Activated gamma-delta T cell treated with Interleukin-2 at 50 U/mL for 16 hours (primary cell): ENCODE data around the gene ITGB6.

Experiments
- DNase-seq: peaks from one replicate; pipeline ENCODE4 v3.0.0-alpha.2; 2020

The ITGB6 gene

GRCh38 chr2:160076914-160077313 is 123.2 kb downstream of the ITGB6 start:
- DNase-seq, result no peak

- no peak for DNase-seq
These were observed 123.8 kb downstream of the ITGB6 start for GRCh38 chr2:160076241-160076640.

GRCh38 chr2:160075171-160075570 is 124.9 kb downstream of the ITGB6 start:
- DNase-seq, result no peak

- DNase-seq, result no peak
These were observed 126.7 kb downstream of the ITGB6 start for GRCh38 chr2:160073284-160073888.

- DNase-seq, result no peak
These were observed 131.2 kb downstream of the ITGB6 start for GRCh38 chr2:160068906-160069305.

- DNase-seq, result no peak
These were observed 135.2 kb downstream of the ITGB6 start for GRCh38 chr2:160064916-160065315.

GRCh38 chr2:160063879-160064612 is 136.0 kb downstream of the ITGB6 start:
- DNase-seq, result no peak

- DNase-seq, result no peak
These were observed 136.8 kb downstream of the ITGB6 start for GRCh38 chr2:160063271-160063670.

- DNase-seq, result no peak
These were observed 137.6 kb downstream of the ITGB6 start, which contains the start of gene PLA2R1 for GRCh38 chr2:160062292-160063005. Gene PLA2R1 (minus strand): TSS chr2:160062615. CDS start chr2:160062403, 212 bp downstream.

GRCh38 chr2:160061944-160062291 is 138.2 kb downstream of the ITGB6 start:
- DNase-seq, result no peak

GRCh38 chr2:160061533-160061932 is 138.5 kb downstream of the ITGB6 start:
- DNase-seq, result no peak

GRCh38 chr2:160060297-160060696 is 139.8 kb downstream of the ITGB6 start:
- no peak for DNase-seq

- no peak for DNase-seq
These were observed 142.7 kb downstream of the ITGB6 start for GRCh38 chr2:160057356-160057755.

GRCh38 chr2:160055726-160056108 is 144.4 kb downstream of the ITGB6 start:
- DNase-seq, result no peak

- no peak for DNase-seq
These were observed 144.9 kb downstream of the ITGB6 start for GRCh38 chr2:160054984-160055725.

- no peak for DNase-seq
These were observed 146.1 kb downstream of the ITGB6 start for GRCh38 chr2:160053946-160054345.

- DNase-seq, result no peak
These were observed 147.5 kb downstream of the ITGB6 start for GRCh38 chr2:160052531-160052930.

- DNase-seq, result no peak
These were observed 148.7 kb downstream of the ITGB6 start for GRCh38 chr2:160051371-160051800.

- DNase-seq, result no peak
These were observed 149.9 kb downstream of the ITGB6 start for GRCh38 chr2:160050147-160050546.
